Measurements from ENCODE around the gene SHMT2. TPM values are rescaled to one million over a fixed set of nuclear protein-coding genes. Genes with fewer than 3 reads are reported as not detected.
A peak's percentile ranks its signal among the peaks of the same experiment; 100 is the strongest.

The SHMT2 gene
- total RNA-seq, 1 experiment from 2014 or later, result 280 TPM

- DNase-seq (ENCODE audit: low read depth, low spot score), result peak; percentile 59
- CTCF ChIA-PET, result interaction anchor here (0.9 to 4.2 kb wide), 14 partner anchors 14 to 249 kb away, joined by 3 to 103 read pairs (median 6); partner anchors contain the start of genes INHBE and SHMT2
- Histone ChIP-seq H3K4me2 (ENCODE audit: low read length) (peak overlapping the region; percentile 59), H3K9me3 (ENCODE audit: control insufficient read depth in 1 of 2, insufficient read depth in 1 of 2, low read depth in 1 of 2, low read length in 2 of 2) (no peaks in the 10 kb centered on the region), H3K27ac (ENCODE audit: low read depth, low read length) (no peak overlapping the region), H4K20me1 (ENCODE audit: insufficient read depth) (no peaks in the 10 kb centered on the region), H3K79me2 (ENCODE audit: insufficient read depth, low read length) (no peaks in the 10 kb centered on the region), H3K9me2 (ENCODE audit: insufficient read depth) (no peaks in the 10 kb centered on the region), H3K9ac (ENCODE audit: low read length) (peak overlapping the region; percentile 24; the same call in 1 of the 2 replicates), H3K27me3 (ENCODE audit: insufficient read depth, low read length) (no peaks in the 10 kb centered on the region), H3K4me3 (replicated peaks in 1 of 2; ENCODE audit: low read depth in 1 of 2, low read length in 2 of 2) (no peak overlapping the region), H2AFZ (ENCODE audit: low read depth, low read length, poor library complexity, severe bottlenecking) (peak overlapping the region; percentile 41), H3K4me1 (ENCODE audit: control insufficient read depth in 1 of 2, insufficient read depth in 2 of 2, low read length in 2 of 2) (peaks cover 17 to 47% of the 10 kb centered on the region in 2 experiments), H3K36me3 (ENCODE audit: control insufficient read depth in 1 of 2, insufficient read depth in 2 of 2, low read length in 2 of 2) (no peaks in the 10 kb centered on the region)
- RAD21 ChIA-PET (ENCODE audit: low non-redundant PET in 1 of 2, low total read pairs in 2 of 2, uncharacterized antibody in 2 of 2, unreplicated experiment in 2 of 2), result interaction anchor here (0.9 to 1.9 kb wide), 3 partner anchors 26 to 30 kb away, joined by 3 to 13 read pairs (median 4); no protein-coding TSS in a partner anchor
- intact Hi-C loops (cut with micrococcal nuclease), result loop anchor here (1.0 to 2.0 kb wide), 3 partner anchors 26 to 240 kb away; no protein-coding TSS in a partner anchor
- peak; percentile 62 for ATAC-seq
- POLR2A ChIA-PET, result interaction anchor here (0.5 to 1.9 kb wide), 7 partner anchors 16 to 559 kb away, joined by 3 to 7 read pairs (median 4); partner anchors contain the start of genes EEF1AKMT3 and SHMT2
- no TSS peak for BruUV-seq (replicated peaks)
- TF ChIP-seq ZFX (IDR thresholded peaks at IDR 0.05), result no peak
- peak; percentile 22 for TF ChIP-seq YY1 (IDR thresholded peaks at IDR 0.05; ENCODE audit: extremely low read depth, insufficient replicate concordance, low read depth, low read length)
- TF ChIP-seq ZNF274 (IDR thresholded peaks at IDR 0.05; ENCODE audit: low read depth, low read length), result no peak
- TF ChIP-seq CBX3 (IDR thresholded peaks at IDR 0.05; ENCODE audit: low read depth), result no peak
- TF ChIP-seq EZH2phosphoT487 (IDR thresholded peaks at IDR 0.05; ENCODE audit: borderline replicate concordance), result no peak
- no peak for TF ChIP-seq REST (IDR thresholded peaks at IDR 0.05; ENCODE audit: low read depth)
- no peak for TF ChIP-seq ELF1 (IDR thresholded peaks at IDR 0.05; ENCODE audit: borderline replicate concordance, low read depth)
- TF ChIP-seq SIN3A (IDR thresholded peaks at IDR 0.05; ENCODE audit: low read depth), result no peak
- no peak for TF ChIP-seq ZBTB33 (IDR thresholded peaks at IDR 0.05; ENCODE audit: extremely low read depth, insufficient replicate concordance, low read length)
- no peak for TF ChIP-seq EZH2 (IDR thresholded peaks at IDR 0.05)
- no peak for TF ChIP-seq FOSL1 (IDR thresholded peaks at IDR 0.05; ENCODE audit: low read depth)
- TF ChIP-seq TCF7L2 (IDR thresholded peaks at IDR 0.05; ENCODE audit: borderline replicate concordance, extremely low read depth, insufficient read depth, insufficient read length), result no peak
- TF ChIP-seq POLR2A (IDR thresholded peaks at IDR 0.05; ENCODE audit: borderline replicate concordance, extremely low read depth, insufficient read depth, insufficient read length), result no peak
- TF ChIP-seq CEBPB (IDR thresholded peaks at IDR 0.05; ENCODE audit: low read depth), result no peak
- no peak for TF ChIP-seq JUND (IDR thresholded peaks at IDR 0.05)
- no peak for TF ChIP-seq EGR1 (IDR thresholded peaks at IDR 0.05; ENCODE audit: low read depth)
- TF ChIP-seq CTCF (IDR thresholded peaks at IDR 0.05 in 2 of 3, conservative IDR thresholded peaks at IDR 0.05 in 1 of 3; ENCODE audit: borderline replicate concordance in 1 of 3, insufficient read depth in 1 of 3, low read depth in 2 of 3, low read length in 2 of 3), result peak; percentile 86 to 97 (median 97)
- TF ChIP-seq POLR2AphosphoS5 (IDR thresholded peaks at IDR 0.05; ENCODE audit: low read depth, low read length), result peak; percentile 16; the same call in 1 of the 2 replicates
- peak; percentile 87 for TF ChIP-seq RAD21 (IDR thresholded peaks at IDR 0.05; ENCODE audit: low read depth)
- TF ChIP-seq SRF (IDR thresholded peaks at IDR 0.05; ENCODE audit: low read depth), result no peak
These were observed 16.3 kb upstream of the SHMT2 start for GRCh38 chr12:57213058-57213715.
